Endothelial cell of umbilical vein (primary cell): ENCODE results near the gene RASGEF1C.

Experiments
- EZH2 ChIP-seq: IDR thresholded peaks from 2 replicates; pipeline ENCODE4 v1.6.1; 2012; ENCODE audit warnings: borderline replicate concordance, low read depth, mild to moderate bottlenecking, moderate library complexity, low read length, inconsistent platforms; ENCODE audit not compliant: severe bottlenecking
- FOS ChIP-seq: IDR thresholded peaks from 2 replicates; pipeline ENCODE4 v1.6.1; 2011; ENCODE audit warnings: mild to moderate bottlenecking, low read length, moderate library complexity, borderline replicate concordance; ENCODE audit not compliant: insufficient read depth
- GATA2 ChIP-seq: IDR thresholded peaks from 2 replicates; pipeline ENCODE4 v1.7.0; 2011; ENCODE audit warnings: low read depth, mild to moderate bottlenecking, moderate library complexity, mixed read lengths, low read length; ENCODE audit not compliant: insufficient read length, insufficient read depth
- JUN ChIP-seq: IDR thresholded peaks from 2 replicates; pipeline ENCODE4 v1.6.1; 2011; ENCODE audit warnings: borderline replicate concordance, low read depth; ENCODE audit not compliant: insufficient read length, insufficient read depth
- POLR2A ChIP-seq: IDR thresholded peaks from 2 replicates; pipeline ENCODE4 v1.6.1; 2012; ENCODE audit warnings: low read depth, mild to moderate bottlenecking, control low read depth, low read length
- POLR2AphosphoS5 ChIP-seq: IDR thresholded peaks from 2 replicates; pipeline ENCODE4 v1.6.1; 2012; ENCODE audit warnings: low read depth, mild to moderate bottlenecking, control low read depth, low read length, moderate library complexity; ENCODE audit not compliant: insufficient read depth
- TF ChIP-seq, protein P1 (sequence below), 2 donors: IDR thresholded peaks; 1 replicate in 1 of 2; 2 replicates in 1 of 2; pipeline ENCODE4 v1.5.1; 2011; ENCODE audit warnings: low read length in 2 of 2, mild to moderate bottlenecking in 2 of 2, moderate library complexity in 2 of 2, control low read depth in 1 of 2, inconsistent platforms in 1 of 2, low read depth in 1 of 2; ENCODE audit not compliant: insufficient read depth in 1 of 2; ENCODE audit errors: extremely low read depth in 1 of 2

GRCh38 chr5:180060192-180060591, 148.8 kb downstream of the RASGEF1C start:
- TF ChIP-seq JUN = no peak
- TF ChIP-seq, protein P1, sequence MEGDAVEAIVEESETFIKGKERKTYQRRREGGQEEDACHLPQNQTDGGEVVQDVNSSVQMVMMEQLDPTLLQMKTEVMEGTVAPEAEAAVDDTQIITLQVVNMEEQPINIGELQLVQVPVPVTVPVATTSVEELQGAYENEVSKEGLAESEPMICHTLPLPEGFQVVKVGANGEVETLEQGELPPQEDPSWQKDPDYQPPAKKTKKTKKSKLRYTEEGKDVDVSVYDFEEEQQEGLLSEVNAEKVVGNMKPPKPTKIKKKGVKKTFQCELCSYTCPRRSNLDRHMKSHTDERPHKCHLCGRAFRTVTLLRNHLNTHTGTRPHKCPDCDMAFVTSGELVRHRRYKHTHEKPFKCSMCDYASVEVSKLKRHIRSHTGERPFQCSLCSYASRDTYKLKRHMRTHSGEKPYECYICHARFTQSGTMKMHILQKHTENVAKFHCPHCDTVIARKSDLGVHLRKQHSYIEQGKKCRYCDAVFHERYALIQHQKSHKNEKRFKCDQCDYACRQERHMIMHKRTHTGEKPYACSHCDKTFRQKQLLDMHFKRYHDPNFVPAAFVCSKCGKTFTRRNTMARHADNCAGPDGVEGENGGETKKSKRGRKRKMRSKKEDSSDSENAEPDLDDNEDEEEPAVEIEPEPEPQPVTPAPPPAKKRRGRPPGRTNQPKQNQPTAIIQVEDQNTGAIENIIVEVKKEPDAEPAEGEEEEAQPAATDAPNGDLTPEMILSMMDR (IDR thresholded peaks at IDR 0.05; ENCODE audit: extremely low read depth in 1 of 2, insufficient read depth in 1 of 2, low read depth in 1 of 2, low read length in 2 of 2) = no peak
- no peak for TF ChIP-seq POLR2AphosphoS5
- TF ChIP-seq POLR2A = no peak
- TF ChIP-seq EZH2 = no peak
- TF ChIP-seq GATA2 = no peak
- no peak for TF ChIP-seq FOS
